Panc1 (cell line): Measurements from ENCODE around the gene NOS3. TPM values are rescaled to one million over a fixed set of nuclear protein-coding genes. Genes with fewer than 3 reads are reported as not detected.
A peak's percentile ranks its signal among the peaks of the same experiment; 100 is the strongest.

Experiments used
- ATAC-seq: fragments of 200-7000 bp; cut with Tn5 transposase; 2 replicates; pipeline ENCODE4 v1.9.1; 2020; ENCODE audit warnings: mild to moderate bottlenecking, moderate library complexity
- BruUV-seq: library from RNA; stranded (reverse); fragments of 400-500 nt; replicated peaks from 2 replicates; lab custom pipeline; 2021; lab: Mats Ljungman, UMichigan
- CTCF ChIA-PET: fragments of 300-600 bp; sonication (Branson Sonifier 250); formaldehyde crosslinking; loops from one replicate; lab custom pipeline; 2022; ENCODE audit warnings: antibody characterized with exemption; lab: Charles Lee
- POLR2A ChIA-PET: fragments of 300-600 bp; sonication (Branson Sonifier 250); formaldehyde crosslinking; loops from one replicate; lab custom pipeline; 2022; ENCODE audit warnings: antibody characterized with exemption; lab: Charles Lee
- DNase-seq: peaks from one replicate; pipeline ENCODE4 v3.0.0-alpha.2; 2010; ENCODE audit warnings: low read depth, low spot score
- H3K27ac ChIP-seq: 2 replicates; pipeline ENCODE4 v1.5.1; 2011; ENCODE audit warnings: mild to moderate bottlenecking, low read length, inconsistent platforms
- H3K27me3 ChIP-seq: fragments of 200-500 bp; sonication (Bioruptor generic); 2 replicates; pipeline ENCODE4 v1.6.0; 2014; ENCODE audit warnings: low read length, inconsistent platforms; ENCODE audit not compliant: control insufficient read depth, insufficient read depth
- H3K36me3 ChIP-seq: fragments of 200-500 bp; sonication (Bioruptor generic); 2 replicates; pipeline ENCODE4 v1.5.1; 2014; ENCODE audit warnings: inconsistent platforms, mild to moderate bottlenecking, low read length, moderate library complexity; ENCODE audit not compliant: control insufficient read depth, insufficient read depth
- H3K4me1 ChIP-seq: 2 replicates; pipeline ENCODE4 v1.5.1; 2011; ENCODE audit warnings: inconsistent platforms, mild to moderate bottlenecking, low read length, moderate library complexity; ENCODE audit not compliant: control insufficient read depth, insufficient read depth
- H3K4me3 ChIP-seq, 2 experiments: 2 replicates each; pipeline ENCODE4 v1.5.1; 2011 to 2012; ENCODE audit warnings: low read depth in 2 of 2, low read length in 2 of 2, mild to moderate bottlenecking in 2 of 2, inconsistent platforms in 1 of 2, moderate library complexity in 1 of 2
- H3K9me3 ChIP-seq: fragments of 200-500 bp; sonication (Bioruptor generic); 2 replicates; pipeline ENCODE4 v1.5.1; 2014; ENCODE audit warnings: low read depth, mild to moderate bottlenecking, inconsistent platforms, low read length, moderate library complexity; ENCODE audit not compliant: control insufficient read depth, insufficient read depth
- CTCF ChIP-seq: fragments of 450-650 bp; IDR thresholded peaks from 2 replicates; pipeline ENCODE4 v1.5.1; 2017; ENCODE audit warnings: mild to moderate bottlenecking
- POLR2AphosphoS5 ChIP-seq: IDR thresholded peaks from 2 replicates; pipeline ENCODE4 v1.6.1; 2012; ENCODE audit warnings: mild to moderate bottlenecking, low read depth, low read length, moderate library complexity
- REST ChIP-seq, 2 experiments: IDR thresholded peaks; 2 replicates each; pipeline ENCODE4 v1.6.1; 2011 to 2012; ENCODE audit warnings: low read depth in 2 of 2, control low read depth in 1 of 2, low read length in 1 of 2, mild to moderate bottlenecking in 1 of 2, moderate library complexity in 1 of 2; ENCODE audit not compliant: insufficient read depth in 1 of 2
- SIN3A ChIP-seq: IDR thresholded peaks from 2 replicates; pipeline ENCODE4 v1.6.1; 2012; ENCODE audit warnings: low read depth, mild to moderate bottlenecking, low read length, moderate library complexity, borderline replicate concordance; ENCODE audit not compliant: insufficient read depth
- TCF7L2 ChIP-seq: IDR thresholded peaks from 2 replicates; pipeline ENCODE4 v1.6.1; 2011; ENCODE audit warnings: mild to moderate bottlenecking, low read depth, low read length, inconsistent platforms
- in situ Hi-C: cut with HindIII; loops from 2 replicates; pipeline ENCODE4 v1.10.0; 2016; ENCODE audit warnings: low sequenced_read_pairs, low pct_unique_long_range_greater_than_20kb
- intact Hi-C: fragments of 100-400 bp; cut with micrococcal nuclease; formaldehyde crosslinking; loops from one replicate; pipeline ENCODE4 v1.10.0; 2022; ENCODE audit not compliant: unreplicated experiment
- total RNA-seq: library from RNA; stranded (reverse); gene quantifications from one replicate; pipeline ENCODE4 v1.2.1, GENCODE V29; 2021; ENCODE audit not compliant: unreplicated experiment

NOS3 gene
- total RNA-seq, 1 experiment from 2014 or later = 3.1 TPM

GRCh38 chr7:150992051-150992640, 1.3 kb downstream of the NOS3 start:
- DNase-seq (no peak), ATAC-seq (no peak)
- H3K27ac ChIP-seq = no peak overlapping the region
- BruUV-seq = no TSS peak
- TF ChIP-seq REST (IDR thresholded peaks at IDR 0.05; ENCODE audit: insufficient read depth in 1 of 2, low read depth in 2 of 2, low read length in 1 of 2) (no peak), CTCF (no peak), TCF7L2 (no peak), SIN3A (no peak), POLR2AphosphoS5 (no peak)
- no peak overlapping the region for H3K4me3 ChIP-seq
- H3K9me3 ChIP-seq = peaks cover 10% of the 10 kb centered on the region
- in situ Hi-C loops (no loop called here), intact Hi-C loops (no loop called here)
- H3K27me3 ChIP-seq = no peaks in the 10 kb centered on the region
- H3K36me3 ChIP-seq = no peaks in the 10 kb centered on the region
- H3K4me1 ChIP-seq = no peaks in the 10 kb centered on the region; the same call in 1 of the 2 replicates
- ChIA-PET CTCF (interaction anchor here (0.7 to 1.2 kb wide), 3 partner anchors 18 to 37 kb away, joined by 3 to 9 read pairs (median 4); no protein-coding TSS in a partner anchor), POLR2A (interaction anchor here (0.7 kb wide), 1 partner anchor 20 kb away, joined by 7 read pairs; no protein-coding TSS in a partner anchor)

- Histone ChIP-seq H3K4me1 (no peaks in the 10 kb centered on the region; the same call in 1 of the 2 replicates), H3K27me3 (no peaks in the 10 kb centered on the region), H3K27ac (no peak overlapping the region), H3K36me3 (no peaks in the 10 kb centered on the region), H3K9me3 (peaks cover 10% of the 10 kb centered on the region), H3K4me3 (no peak overlapping the region)
- DNase-seq (no peak), ATAC-seq (peak; percentile 84)
- BruUV-seq = no TSS peak
- ChIA-PET CTCF (interaction anchor here (1.0 to 1.2 kb wide), 2 partner anchors 17 to 26 kb away, joined by 4 to 9 read pairs; no protein-coding TSS in a partner anchor), POLR2A (interaction anchor here (0.6 kb wide), 1 partner anchor 294 kb away, joined by 6 read pairs; no protein-coding TSS in a partner anchor)
- in situ Hi-C loops = no loop called here
- TF ChIP-seq SIN3A (no peak), POLR2AphosphoS5 (no peak), TCF7L2 (no peak), REST (IDR thresholded peaks at IDR 0.05; ENCODE audit: insufficient read depth in 1 of 2, low read depth in 2 of 2, low read length in 1 of 2) (no peak), CTCF (no peak)
- intact Hi-C loops = no loop called here
Measured at GRCh38 chr7:150992833-150993302, 2.1 kb downstream of the NOS3 start.
